Left renal pelvis (tissue), 4 donors: Measurements from ENCODE around the gene SRL. TPM values are rescaled to one million over a fixed set of nuclear protein-coding genes. Genes with fewer than 3 reads are reported as not detected.
"Not testable (repeated sequence)": the region's sequence is repeated elsewhere in the genome, so short reads cannot be mapped to it uniquely, and the experiment has no call there.

Source experiments
- DNase-seq, 4 donors: peaks; one replicate each; pipeline ENCODE4 v3.0.0-alpha.2; 2013; ENCODE audit warnings: low read depth in 4 of 4, low spot score in 3 of 4
- polyA plus RNA-seq, 4 donors: library from polyadenylated mRNA; unstranded; fragments of 120-200 nt; gene quantifications; one replicate each; pipeline ENCODE4 v1.2.1, GENCODE V29; 2013; ENCODE audit not compliant: insufficient read length in 4 of 4

The SRL gene
- polyA plus RNA-seq, 4 donors: 0.90 to 2.9 (median 1.5) TPM

- DNase-seq: no peak
These were observed 10.5 kb downstream of the SRL start for GRCh38 chr16:4231367-4231766.

GRCh38 chr16:4227040-4227332, 14.9 kb downstream of the SRL start:
- no peak for DNase-seq

DNA sequence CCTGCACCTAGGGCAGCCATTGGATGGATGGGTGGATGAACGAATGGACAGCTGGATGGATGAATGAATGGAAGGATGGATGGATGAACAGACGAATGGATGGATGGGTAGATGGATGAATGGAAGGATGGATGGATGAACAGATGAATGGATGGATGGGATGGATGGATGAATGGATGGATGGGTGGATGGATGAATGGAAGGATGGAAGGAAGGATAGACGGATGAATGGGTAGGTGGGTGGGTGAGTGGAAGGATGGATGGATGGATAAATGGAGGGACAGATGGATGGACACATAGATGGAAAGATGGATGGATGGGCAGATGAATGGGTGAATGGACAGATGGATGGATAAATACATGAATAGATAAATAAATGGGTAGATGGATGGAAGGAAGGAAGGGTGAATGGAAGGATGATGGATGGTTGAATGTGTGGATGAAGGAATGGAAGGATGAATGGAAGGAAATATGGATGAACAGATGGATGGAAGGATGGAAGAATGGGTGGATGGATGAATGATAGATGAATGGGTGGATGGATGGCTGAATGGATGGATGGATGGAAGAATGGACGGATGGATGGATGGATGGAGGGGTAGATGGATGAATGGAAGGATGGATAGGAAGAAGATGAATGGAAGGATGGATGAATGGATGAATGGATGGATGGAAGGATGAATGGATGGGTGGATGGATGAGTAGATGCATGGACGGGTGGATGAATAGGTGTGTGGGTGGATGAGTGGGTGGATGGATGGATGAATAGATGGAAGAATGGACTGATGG, 15.4 kb downstream of the SRL start:
- no peak for DNase-seq

- DNase-seq: no peak
These were observed 16.8 kb downstream of the SRL start for GRCh38 chr16:4225075-4225474.

GRCh38 chr16:4220358-4220757, 21.5 kb downstream of the SRL start:
- DNase-seq: no peak

GRCh38 chr16:4218202-4218601, 23.7 kb downstream of the SRL start:
- no peak for DNase-seq

GRCh38 chr16:4217204-4218131, 24.4 kb downstream of the SRL start:
- no peak for DNase-seq

DNA sequence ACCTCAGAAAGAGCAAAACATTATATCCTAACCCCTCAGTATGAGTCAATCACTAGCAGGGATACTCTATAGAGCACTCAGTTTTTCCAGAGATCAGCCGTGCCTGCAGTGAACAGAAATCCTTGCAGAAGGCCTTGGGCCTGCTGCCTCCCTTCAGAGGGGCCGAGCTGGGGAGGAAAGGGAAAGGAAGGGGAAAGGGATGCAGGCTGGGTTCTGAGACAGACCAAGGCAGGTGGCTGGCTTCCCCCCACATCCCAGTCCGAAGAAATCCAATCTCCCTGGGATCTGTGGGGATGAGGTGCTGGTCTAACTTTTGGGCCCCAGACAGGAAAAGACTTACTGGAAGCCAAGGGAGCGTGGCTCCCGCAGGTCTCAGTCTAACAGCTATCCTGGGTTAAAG, 25.3 kb downstream of the SRL start:
- DNase-seq: no peak

DNA sequence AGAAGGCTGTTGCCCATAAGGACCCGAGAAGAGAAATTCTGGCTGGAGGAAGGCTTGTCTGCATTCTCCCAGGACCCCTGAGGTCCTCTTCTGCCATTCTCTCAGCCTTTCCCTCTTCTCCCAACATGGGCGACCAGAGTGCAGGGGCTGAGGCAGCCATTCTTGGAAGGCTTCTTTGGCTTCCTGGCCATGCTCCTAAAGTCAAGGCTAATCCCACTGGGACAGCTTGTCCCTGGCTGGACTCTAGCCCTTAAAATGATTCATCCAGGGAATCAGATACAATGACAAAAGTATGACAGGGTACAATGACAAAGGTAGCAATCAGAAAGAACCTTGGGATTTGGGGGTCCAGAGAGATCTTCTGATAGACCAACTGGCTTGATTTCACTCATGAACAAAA, 26.8 kb downstream of the SRL start:
- DNase-seq: no peak

GRCh38 chr16:4214215-4214621, 27.7 kb downstream of the SRL start:
- DNase-seq: no peak

DNA sequence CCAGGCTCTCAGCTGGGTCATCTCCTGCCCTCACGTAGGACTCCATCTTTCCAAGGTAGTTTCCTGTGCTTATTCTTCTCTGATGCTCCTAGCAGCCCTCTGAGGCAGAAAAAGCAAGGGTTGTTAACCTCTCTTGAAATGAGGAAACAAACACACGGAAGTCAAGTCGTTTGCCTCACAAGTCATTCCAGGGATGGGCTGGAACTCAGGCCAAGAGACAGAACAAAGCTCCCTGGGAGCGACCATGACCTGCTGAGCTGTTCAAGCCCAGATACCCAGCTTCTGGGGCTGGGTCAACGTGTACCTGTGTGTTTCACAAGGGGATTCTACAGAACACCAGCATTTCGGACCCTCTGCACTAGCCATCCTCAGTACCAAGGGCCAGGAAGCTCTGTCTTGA, 28.1 kb downstream of the SRL start:
- no peak for DNase-seq

DNA sequence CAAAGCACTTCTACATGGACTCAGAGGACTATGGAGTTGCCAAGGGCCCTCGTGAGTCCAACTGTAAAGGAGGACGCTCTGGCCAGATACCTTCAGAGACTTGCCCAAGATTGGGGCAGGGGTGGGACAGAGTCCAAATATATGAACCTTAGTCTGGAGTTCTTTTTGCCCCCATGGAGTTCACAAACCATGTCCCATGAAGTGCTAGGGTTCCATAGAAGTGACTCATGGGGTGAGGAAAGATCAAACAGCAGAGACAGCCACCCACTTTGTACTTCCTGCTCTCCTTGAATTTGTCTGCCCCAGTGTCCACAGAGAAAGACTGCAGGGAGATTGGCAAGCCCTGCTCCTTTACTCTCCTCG, 29.0 kb downstream of the SRL start:
- no peak for DNase-seq

DNA sequence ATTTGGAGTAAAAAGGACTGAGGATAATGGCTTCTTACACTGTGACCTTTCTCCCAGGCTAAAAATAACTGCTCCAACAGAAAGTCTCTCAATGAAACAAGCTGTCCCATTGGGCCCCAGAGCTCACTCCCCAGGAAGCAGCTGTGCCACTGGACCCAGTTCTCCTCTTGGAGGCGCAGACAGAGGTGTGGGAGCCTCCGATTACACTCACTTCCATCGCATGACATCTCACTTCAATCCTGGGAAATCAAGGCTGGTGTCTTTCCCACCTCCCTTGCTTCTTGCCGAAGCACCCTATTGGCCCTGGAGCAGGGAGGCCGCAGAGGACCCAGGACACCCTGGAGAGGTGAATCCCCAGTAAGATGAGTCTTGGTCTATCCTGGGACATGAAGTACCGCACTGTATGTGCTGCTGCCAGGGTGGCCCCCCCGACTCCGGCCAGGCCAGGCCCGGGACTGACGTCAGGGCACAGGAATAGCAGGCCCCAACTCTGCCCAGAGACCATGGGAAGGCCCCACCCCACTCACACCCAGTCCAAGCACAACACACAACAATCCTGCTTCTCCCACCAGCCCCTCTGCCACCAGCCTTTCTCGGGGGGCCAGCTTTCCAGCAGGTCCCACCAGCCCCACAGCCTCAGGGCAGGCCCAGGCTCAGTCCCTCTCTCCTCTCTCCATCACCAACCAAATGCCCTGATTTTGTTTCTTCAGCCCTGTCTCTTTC, 29.5 kb downstream of the SRL start:
- DNase-seq: no peak

DNA sequence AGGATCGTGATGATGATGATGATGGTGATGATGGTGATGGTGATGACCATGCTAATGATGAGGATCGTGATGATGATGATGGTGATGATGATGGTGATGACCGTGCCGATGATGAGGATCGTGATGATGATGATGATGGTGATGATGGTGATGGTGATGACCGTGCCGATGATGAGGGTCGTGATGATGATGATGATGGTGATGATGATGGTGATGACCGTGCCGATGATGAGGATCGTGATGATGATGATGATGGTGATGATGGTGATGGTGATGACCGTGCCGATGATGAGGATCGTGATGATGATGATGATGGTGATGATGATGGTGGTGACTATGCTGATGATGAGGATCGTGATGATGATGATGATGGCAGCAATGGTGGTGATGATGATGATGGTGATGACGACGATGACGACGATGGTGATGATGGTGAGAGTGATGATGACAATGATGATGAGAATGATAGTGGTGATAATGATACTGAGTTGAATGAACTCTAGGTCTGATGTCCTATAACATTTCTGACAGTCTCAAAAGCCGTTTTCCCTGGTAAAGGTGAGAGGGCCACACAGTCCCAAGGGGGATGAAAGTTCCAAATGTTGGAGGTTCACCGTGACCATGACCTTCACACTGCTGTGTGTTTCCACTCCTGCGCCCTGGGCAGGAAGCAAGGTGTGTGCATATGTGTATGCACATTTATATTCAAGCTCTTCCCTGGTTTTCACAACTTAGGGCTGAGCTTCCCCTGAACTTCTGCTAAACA, 30.3 kb downstream of the SRL start:
- DNase-seq: not testable (repeated sequence)

- DNase-seq: no peak
These were observed 32.2 kb downstream of the SRL start for GRCh38 chr16:4209666-4210065.

- DNase-seq: no peak
These were observed 33.5 kb downstream of the SRL start for GRCh38 chr16:4208341-4208751.

DNA sequence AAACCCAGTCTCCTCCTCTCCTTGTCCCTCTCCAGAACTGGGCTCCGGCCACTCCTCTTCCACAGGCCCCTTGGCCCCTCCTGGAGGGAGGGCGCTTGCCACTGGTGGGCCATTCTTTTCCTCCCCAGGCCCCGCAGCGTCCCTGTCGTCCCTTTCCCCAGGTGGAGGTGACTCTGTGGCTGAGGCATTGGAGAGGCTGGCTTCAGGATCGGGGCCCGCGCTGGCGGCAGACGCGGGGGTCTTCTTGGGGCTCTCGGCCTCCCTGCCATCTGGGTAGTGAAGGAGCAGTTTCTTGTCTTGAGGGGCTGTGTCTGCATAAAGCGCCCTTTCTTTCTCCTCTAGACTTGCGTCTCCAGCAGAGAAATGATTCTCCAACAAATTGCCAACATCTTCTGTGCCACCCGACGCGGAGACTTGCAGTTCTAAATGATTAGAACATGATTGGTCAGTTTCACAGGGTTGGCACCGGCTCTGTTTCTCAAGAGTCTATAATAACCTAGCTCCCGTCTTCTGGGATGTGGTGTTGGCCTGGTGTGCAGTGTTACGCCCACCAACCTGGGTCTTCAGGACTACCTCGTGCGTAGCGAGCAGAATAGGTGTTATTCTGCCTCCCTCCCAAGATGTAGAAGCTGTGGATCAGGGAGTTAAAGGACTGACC, 34.1 kb downstream of the SRL start:
- no peak for DNase-seq

DNA sequence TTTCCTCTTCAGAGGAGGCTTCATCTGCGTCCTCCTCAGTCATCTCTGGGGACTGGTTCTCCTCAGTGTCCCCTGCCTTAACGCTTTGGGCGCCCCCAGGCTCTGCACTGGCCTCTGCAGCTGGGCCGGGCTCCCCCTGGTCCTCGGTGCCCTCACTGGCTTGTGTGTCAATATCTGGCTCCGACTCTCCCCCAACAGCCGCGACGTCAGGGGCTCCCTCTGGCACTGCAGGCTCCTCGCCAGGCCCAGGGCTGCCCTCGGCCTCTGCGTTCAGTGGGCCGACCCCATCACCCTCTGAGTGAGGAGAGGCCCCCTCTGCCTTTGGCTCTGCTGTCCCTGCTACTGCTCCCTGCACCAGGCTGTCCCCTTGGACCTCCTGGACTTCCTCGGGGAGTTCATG, 34.7 kb downstream of the SRL start:
- no peak for DNase-seq

DNA sequence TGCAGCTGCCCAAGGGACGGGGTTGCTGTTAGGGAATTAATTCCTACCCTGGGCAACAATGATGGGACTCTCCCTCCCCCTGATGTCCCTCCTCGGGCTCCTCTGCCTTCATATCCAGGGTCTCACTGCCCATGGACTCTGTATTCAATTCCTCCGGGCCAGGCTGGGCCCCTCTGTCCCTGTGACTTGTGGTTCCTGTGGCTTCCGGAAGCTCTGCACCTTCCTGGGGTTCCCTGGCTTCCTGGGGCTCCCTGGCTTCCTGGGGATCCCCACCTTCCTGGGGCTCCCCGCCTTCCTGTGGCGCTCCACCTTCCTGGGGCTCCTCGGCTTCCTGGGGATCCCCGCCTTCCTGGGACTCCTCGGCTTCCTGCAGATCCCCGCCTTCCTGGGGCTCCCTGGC, 35.2 kb downstream of the SRL start:
- DNase-seq: no peak

DNA sequence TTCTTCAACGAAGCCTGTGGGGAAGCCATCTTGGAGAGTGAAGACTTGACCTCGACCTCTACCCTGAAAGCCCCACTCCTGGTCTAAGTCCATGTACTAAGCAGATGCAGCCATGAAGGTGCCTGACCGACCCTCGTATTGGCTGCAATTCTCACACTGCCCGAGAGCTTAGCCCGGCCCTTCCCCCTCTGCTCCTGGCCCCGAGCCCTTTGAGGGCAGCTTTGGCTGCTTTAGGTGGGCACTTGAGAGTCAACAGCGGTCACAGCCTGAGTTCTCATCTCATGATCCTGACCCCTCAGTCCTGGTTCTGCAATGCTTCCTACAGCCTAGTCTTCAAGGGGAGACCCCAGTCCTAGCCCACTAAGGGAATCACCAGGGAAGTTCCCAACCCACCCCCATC, 35.9 kb downstream of the SRL start:
- DNase-seq: no peak
